HG03135 (cell line): Measurements from ENCODE around the gene ATG10.
"Not testable (repeated sequence)": the region's sequence is repeated elsewhere in the genome, so short reads cannot be mapped to it uniquely, and the experiment has no call there.

Source experiments
- ATAC-seq: cut with Tn5 transposase; IDR thresholded peaks from one replicate; pipeline ENCODE4 v1.9.1; 2021; ENCODE audit warnings: mild to moderate bottlenecking, moderate library complexity; ENCODE audit not compliant: unreplicated experiment

The ATG10 gene

GRCh38 chr5:82211855-82212572 is 240.2 kb downstream of the ATG10 start:
- ATAC-seq = no peak

GRCh38 chr5:82217917-82218316 is 246.1 kb downstream of the ATG10 start:
- no peak for ATAC-seq

GRCh38 chr5:82218374-82219156 is 246.7 kb downstream of the ATG10 start:
- no peak for ATAC-seq

GRCh38 chr5:82221020-82221419 is 249.2 kb downstream of the ATG10 start:
- ATAC-seq = no peak

- ATAC-seq = no peak
Measured at GRCh38 chr5:82222597-82223574, 251.1 kb downstream of the ATG10 start.

- ATAC-seq = peak; percentile 88
Measured at GRCh38 chr5:82225525-82226172, 253.8 kb downstream of the ATG10 start.

GRCh38 chr5:82234885-82235284 is 263.1 kb downstream of the ATG10 start:
- ATAC-seq = no peak

- ATAC-seq = no peak
Measured at GRCh38 chr5:82244151-82244550, 272.3 kb downstream of the ATG10 start.

GRCh38 chr5:82244854-82245635 is 273.2 kb downstream of the ATG10 start:
- no peak for ATAC-seq

- no peak for ATAC-seq
Measured at GRCh38 chr5:82246960-82247574, 275.2 kb downstream of the ATG10 start.

GRCh38 chr5:82252744-82253143 is 280.9 kb downstream of the ATG10 start:
- ATAC-seq = no peak

- no peak for ATAC-seq
Measured at GRCh38 chr5:82255844-82256243, 284.0 kb downstream of the ATG10 start.

GRCh38 chr5:82257247-82257646 is 285.4 kb downstream of the ATG10 start:
- no peak for ATAC-seq

GRCh38 chr5:82257729-82258128 is 285.9 kb downstream of the ATG10 start:
- no peak for ATAC-seq

GRCh38 chr5:82259172-82259800 is 287.5 kb downstream of the ATG10 start:
- ATAC-seq = no peak

- no peak for ATAC-seq
Measured at GRCh38 chr5:82265047-82265446, 293.2 kb downstream of the ATG10 start.

- not testable (repeated sequence) for ATAC-seq
Measured at GRCh38 chr5:82267297-82267933, 295.6 kb downstream of the ATG10 start.

- ATAC-seq = not testable (repeated sequence)
Measured at GRCh38 chr5:82269363-82269762, 297.5 kb downstream of the ATG10 start.
